Measurements from ENCODE around the gene ZEB2.

DNA sequence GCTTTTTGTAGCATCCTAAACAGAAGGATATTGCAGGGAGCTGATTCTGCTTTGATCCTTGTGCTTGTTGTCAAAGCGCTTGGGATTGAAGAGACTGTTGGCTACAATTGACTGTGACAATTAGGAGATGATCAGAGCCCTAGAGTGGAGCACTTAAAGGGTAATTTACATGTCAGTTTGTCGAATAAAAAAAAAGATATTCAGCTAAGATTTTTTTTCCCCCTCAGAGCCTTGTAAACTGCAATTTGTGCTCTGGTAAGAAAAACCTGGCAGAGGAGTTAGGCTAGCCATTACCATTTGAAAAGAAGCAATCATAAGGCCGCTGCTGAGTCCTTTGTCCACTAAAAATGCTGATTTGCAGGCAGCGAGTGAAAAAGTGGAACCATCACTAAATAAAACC lies 47.8 kb upstream of the ZEB2 start:
- TF ChIP-seq POLR2A (IDR thresholded peaks at IDR 0.05) = no peak
- TF ChIP-seq, protein P1, sequence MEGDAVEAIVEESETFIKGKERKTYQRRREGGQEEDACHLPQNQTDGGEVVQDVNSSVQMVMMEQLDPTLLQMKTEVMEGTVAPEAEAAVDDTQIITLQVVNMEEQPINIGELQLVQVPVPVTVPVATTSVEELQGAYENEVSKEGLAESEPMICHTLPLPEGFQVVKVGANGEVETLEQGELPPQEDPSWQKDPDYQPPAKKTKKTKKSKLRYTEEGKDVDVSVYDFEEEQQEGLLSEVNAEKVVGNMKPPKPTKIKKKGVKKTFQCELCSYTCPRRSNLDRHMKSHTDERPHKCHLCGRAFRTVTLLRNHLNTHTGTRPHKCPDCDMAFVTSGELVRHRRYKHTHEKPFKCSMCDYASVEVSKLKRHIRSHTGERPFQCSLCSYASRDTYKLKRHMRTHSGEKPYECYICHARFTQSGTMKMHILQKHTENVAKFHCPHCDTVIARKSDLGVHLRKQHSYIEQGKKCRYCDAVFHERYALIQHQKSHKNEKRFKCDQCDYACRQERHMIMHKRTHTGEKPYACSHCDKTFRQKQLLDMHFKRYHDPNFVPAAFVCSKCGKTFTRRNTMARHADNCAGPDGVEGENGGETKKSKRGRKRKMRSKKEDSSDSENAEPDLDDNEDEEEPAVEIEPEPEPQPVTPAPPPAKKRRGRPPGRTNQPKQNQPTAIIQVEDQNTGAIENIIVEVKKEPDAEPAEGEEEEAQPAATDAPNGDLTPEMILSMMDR (IDR thresholded peaks at IDR 0.05) = no peak
- no peak for TF ChIP-seq POLR2AphosphoS5 (IDR thresholded peaks at IDR 0.05)
